SJCRH30 (cell line): Measurements from ENCODE around the gene ATF6B. TPM values are rescaled to one million over a fixed set of nuclear protein-coding genes. Genes with fewer than 3 reads are reported as not detected.

ENCODE experiments used
- DNase-seq, 2 experiments: peaks; one replicate each; pipeline ENCODE4 v3.0.0-alpha.2; 2015 to 2020
- H3K27ac ChIP-seq: fragments of 250-450 bp; sonication (Bioruptor Pico); 2 replicates; pipeline ENCODE4 v1.5.1; 2020; ENCODE audit warnings: mild to moderate bottlenecking, moderate library complexity
- H3K27me3 ChIP-seq: fragments of 250-450 bp; sonication (Bioruptor Pico); 2 replicates; pipeline ENCODE4 v1.5.1; 2020; ENCODE audit warnings: mild to moderate bottlenecking, moderate library complexity
- H3K36me3 ChIP-seq: fragments of 250-450 bp; sonication (Bioruptor Pico); 2 replicates; pipeline ENCODE4 v1.5.1; 2020; ENCODE audit warnings: mild to moderate bottlenecking, moderate library complexity
- H3K4me1 ChIP-seq: fragments of 250-450 bp; sonication (Bioruptor Pico); 2 replicates; pipeline ENCODE4 v1.5.1; 2020; ENCODE audit warnings: mild to moderate bottlenecking, moderate library complexity
- H3K4me3 ChIP-seq: fragments of 250-450 bp; sonication (Bioruptor Pico); 2 replicates; pipeline ENCODE4 v1.5.1; 2020; ENCODE audit warnings: mild to moderate bottlenecking, moderate library complexity
- H3K9me3 ChIP-seq: fragments of 250-450 bp; sonication (Bioruptor Pico); replicated peaks from 2 replicates; pipeline ENCODE4 v1.5.1; 2020; ENCODE audit warnings: mild to moderate bottlenecking, moderate library complexity
- total RNA-seq: library from RNA; depleted of rRNA; stranded (reverse); fragments of >200 nt; shearing (Covaris generic); gene quantifications from 2 replicates; pipeline ENCODE4 v1.2.3, GENCODE V29; 2014

Gene ATF6B
- total RNA-seq, 1 experiment from 2014 or later, result 33.0 TPM

GRCh38 chr6:32129297-32130088 lies 1.4 kb upstream of the ATF6B start:
- peak overlapping the region; percentile 50; the same call in 1 of the 2 replicates for H3K27ac ChIP-seq
- H3K27me3 ChIP-seq, result no peaks in the 10 kb centered on the region
- peak overlapping the region; percentile 65 for H3K4me3 ChIP-seq
- no peaks in the 10 kb centered on the region for H3K9me3 ChIP-seq
- 0 out of 2 replicates have a peak, but pooled peaks cover 3% of the 10 kb centered on the region for H3K36me3 ChIP-seq
- no peak for DNase-seq
- peaks cover 3% of the 10 kb centered on the region; the same call in 1 of the 2 replicates for H3K4me1 ChIP-seq

DNA sequence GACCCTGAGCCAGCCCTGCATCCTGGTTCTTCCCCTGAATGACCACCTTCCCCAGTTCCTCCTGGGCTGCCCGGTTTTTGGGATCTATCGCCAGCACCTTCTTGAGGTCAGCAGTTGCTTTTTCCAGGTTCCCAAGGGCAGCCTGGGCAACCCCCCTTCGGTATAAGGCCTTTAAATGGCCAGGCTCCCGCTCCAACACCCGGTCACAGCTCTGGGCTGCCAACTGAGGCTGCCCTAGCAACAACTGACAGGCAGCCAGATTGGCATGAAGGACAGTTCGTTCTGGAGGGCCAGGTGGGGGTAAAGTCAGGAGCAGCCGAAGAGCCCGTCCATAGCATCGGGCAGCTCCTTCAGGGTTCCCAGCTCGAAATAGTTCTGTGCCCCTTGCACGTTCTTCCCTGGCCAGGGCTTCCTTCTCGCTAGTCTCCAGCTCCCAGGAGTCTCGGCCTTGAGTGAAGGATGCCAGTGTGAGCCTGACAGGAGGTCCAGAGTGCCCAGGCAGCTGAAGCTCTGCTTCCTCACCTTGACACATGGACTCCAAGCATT lies 778 bp upstream of the ATF6B start:
- no peak overlapping the region for H3K4me3 ChIP-seq
- H3K27me3 ChIP-seq, result no peaks in the 10 kb centered on the region
- no peaks in the 10 kb centered on the region for H3K9me3 ChIP-seq
- H3K36me3 ChIP-seq, result 0 out of 2 replicates have a peak, but pooled peaks cover 6% of the 10 kb centered on the region
- H3K27ac ChIP-seq, result no peak overlapping the region
- DNase-seq, result no peak
- peaks cover 3% of the 10 kb centered on the region; the same call in 1 of the 2 replicates for H3K4me1 ChIP-seq

DNA sequence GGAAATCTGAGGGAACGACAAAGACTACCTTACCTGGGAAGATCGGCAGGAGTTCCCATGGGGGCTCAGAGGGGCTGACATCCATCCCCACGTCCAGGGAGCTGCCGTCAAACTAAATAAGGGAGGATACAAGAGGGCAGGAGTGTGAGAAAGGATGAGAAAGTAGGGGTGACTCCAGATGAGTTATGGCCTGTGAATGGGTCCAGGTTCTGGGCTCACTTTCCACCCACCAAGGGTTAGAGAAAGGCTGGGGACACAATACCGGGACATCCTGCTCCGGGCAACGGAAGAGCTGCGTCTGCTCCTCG lies 683 bp downstream of the ATF6B start:
- Histone ChIP-seq H3K27me3 (no peaks in the 10 kb centered on the region), H3K36me3 (0 out of 2 replicates have a peak, but pooled peaks cover 10% of the 10 kb centered on the region), H3K27ac (peak overlapping the region; percentile 78; the same call in 1 of the 2 replicates), H3K9me3 (no peaks in the 10 kb centered on the region), H3K4me3 (peak overlapping the region; percentile 90), H3K4me1 (peaks cover 3% of the 10 kb centered on the region; the same call in 1 of the 2 replicates)
- DNase-seq, result no peak

DNA sequence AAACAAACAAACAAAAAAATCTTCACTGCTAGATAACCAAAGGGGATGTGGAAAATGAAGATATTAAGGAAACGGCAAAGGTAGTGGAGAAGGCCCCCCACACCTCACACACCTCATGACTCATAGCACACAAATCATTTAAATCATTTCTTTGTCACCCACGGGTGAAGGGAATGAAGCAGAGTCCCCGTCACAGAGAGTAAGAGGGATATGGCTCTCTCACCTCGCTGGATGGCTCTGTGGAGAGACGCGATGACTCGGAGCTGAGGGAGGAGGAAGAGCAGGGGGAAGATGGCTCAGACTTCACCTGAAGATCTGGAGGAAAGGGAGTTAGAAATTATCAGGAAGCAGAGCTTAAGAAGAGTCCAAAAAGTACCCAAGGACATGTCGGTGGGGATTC lies 1.2 kb downstream of the ATF6B start:
- Histone ChIP-seq H3K36me3 (0 out of 2 replicates have a peak, but pooled peaks cover 10% of the 10 kb centered on the region), H3K9me3 (no peaks in the 10 kb centered on the region), H3K27ac (no peak overlapping the region), H3K4me3 (peak overlapping the region; percentile 90), H3K4me1 (peaks cover 3% of the 10 kb centered on the region; the same call in 1 of the 2 replicates), H3K27me3 (no peaks in the 10 kb centered on the region)
- no peak for DNase-seq

- H3K27ac ChIP-seq, result no peak overlapping the region
- peaks cover 17% of the 10 kb centered on the region for H3K36me3 ChIP-seq
- DNase-seq, result no peak
Observed at GRCh38 chr6:32123681-32124080, 4.4 kb downstream of the ATF6B start.

GRCh38 chr6:32120573-32121059 lies 7.4 kb downstream of the ATF6B start:
- no peak overlapping the region for H3K27ac ChIP-seq
- DNase-seq, result no peak
- no peak overlapping the region for H3K4me3 ChIP-seq
- H3K36me3 ChIP-seq, result peaks cover 31% of the 10 kb centered on the region
- no peaks in the 10 kb centered on the region for H3K27me3 ChIP-seq
- H3K4me1 ChIP-seq, result no peaks in the 10 kb centered on the region
- no peaks in the 10 kb centered on the region for H3K9me3 ChIP-seq

More at GRCh38 chr6:32123681-32124080, 4.4 kb downstream of the ATF6B start:
- H3K4me1 ChIP-seq, result peaks cover 3% of the 10 kb centered on the region; the same call in 1 of the 2 replicates
- no peaks in the 10 kb centered on the region for H3K9me3 ChIP-seq
- no peak overlapping the region for H3K4me3 ChIP-seq
- no peaks in the 10 kb centered on the region for H3K27me3 ChIP-seq

DNA sequence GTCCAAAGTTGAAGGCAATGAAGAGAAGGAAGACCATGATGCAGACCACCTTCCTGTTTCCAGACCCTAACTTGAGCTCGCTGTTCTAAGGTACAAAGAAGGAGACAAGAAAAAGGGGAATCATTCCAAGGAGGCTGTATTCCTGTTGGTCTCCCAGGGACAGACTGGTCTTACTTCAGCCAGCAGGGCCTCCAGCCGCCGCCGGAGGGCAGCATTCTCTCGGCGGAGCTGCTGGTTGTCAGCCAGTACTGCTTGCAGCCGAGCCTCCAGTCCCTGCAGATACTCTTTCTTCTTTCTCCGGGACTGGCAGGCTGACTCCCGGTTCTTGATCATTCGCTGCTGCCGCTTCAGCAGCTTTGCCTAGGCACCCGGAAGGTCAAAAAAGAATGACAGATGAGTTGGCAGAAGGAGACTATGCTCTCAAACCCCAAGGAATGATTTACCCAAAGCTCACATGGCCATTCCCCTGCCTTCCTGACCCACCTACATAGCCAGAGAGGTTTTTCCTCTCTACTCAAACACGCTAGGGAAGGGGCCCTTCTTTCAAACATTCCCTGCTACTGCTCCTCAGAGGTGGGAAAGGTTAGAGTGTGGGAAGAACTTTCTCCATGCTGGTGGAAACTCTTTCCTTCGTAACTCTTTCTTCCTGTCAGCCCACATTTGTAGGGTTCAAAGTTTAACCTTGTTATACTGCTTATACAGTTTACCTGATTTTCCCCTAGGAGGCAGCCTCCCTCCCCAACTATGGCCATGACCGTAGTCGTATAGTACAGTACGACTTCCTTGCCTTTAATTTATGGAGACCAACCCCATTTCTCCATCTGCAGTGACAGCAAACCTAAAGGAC lies 9.0 kb downstream of the ATF6B start:
- peak; percentile 72 to 80 for DNase-seq
- Histone ChIP-seq H3K4me1 (no peaks in the 10 kb centered on the region), H3K27ac (no peak overlapping the region), H3K27me3 (no peaks in the 10 kb centered on the region), H3K36me3 (peaks cover 26% of the 10 kb centered on the region), H3K4me3 (no peak overlapping the region), H3K9me3 (no peaks in the 10 kb centered on the region)

- no peaks in the 10 kb centered on the region for H3K27me3 ChIP-seq
- H3K4me3 ChIP-seq, result no peak overlapping the region
- DNase-seq, result no peak
- no peak overlapping the region for H3K27ac ChIP-seq
- H3K36me3 ChIP-seq, result peaks cover 21% of the 10 kb centered on the region
- H3K9me3 ChIP-seq, result no peaks in the 10 kb centered on the region
- H3K4me1 ChIP-seq, result peaks cover 4% of the 10 kb centered on the region; the same call in 1 of the 2 replicates
Observed at GRCh38 chr6:32117461-32117860, 10.6 kb downstream of the ATF6B start.

DNA sequence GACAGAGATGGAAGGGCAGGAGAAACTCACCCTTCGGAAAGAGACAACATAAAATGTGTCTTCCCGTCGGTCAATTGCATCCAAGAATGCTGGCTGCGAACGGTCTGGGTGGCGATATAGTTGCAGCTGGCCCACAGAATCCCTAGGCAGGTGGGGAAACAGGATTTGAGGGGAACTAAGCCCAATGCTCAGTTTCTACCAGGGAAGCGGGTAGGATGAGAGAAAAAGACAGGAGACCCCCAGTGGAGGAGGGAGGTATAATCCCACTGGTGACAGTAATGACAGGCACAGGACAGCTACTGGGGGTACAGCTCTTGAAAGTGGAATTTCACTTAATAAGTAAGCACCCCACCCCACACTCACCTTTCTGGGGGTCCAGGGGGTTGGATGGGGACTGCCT lies 11.4 kb downstream of the ATF6B start:
- no peaks in the 10 kb centered on the region for H3K27me3 ChIP-seq
- peaks cover 21% of the 10 kb centered on the region for H3K36me3 ChIP-seq
- H3K9me3 ChIP-seq, result no peaks in the 10 kb centered on the region
- H3K4me3 ChIP-seq, result no peak overlapping the region
- H3K4me1 ChIP-seq, result peaks cover 4% of the 10 kb centered on the region; the same call in 1 of the 2 replicates
- H3K27ac ChIP-seq, result no peak overlapping the region
- DNase-seq, result peak in 1 of 2 experiments; percentile 40

GRCh38 chr6:32115623-32116022 lies 12.4 kb downstream of the ATF6B start:
- no peak for DNase-seq

GRCh38 chr6:32114796-32115195 lies 13.2 kb downstream of the ATF6B start:
- no peak for DNase-seq

More at GRCh38 chr6:32115623-32116022, 12.4 kb downstream of the ATF6B start:
- H3K4me1 ChIP-seq, result peaks cover 4% of the 10 kb centered on the region; the same call in 1 of the 2 replicates
- no peaks in the 10 kb centered on the region for H3K27me3 ChIP-seq
- H3K27ac ChIP-seq, result no peak overlapping the region
- H3K4me3 ChIP-seq, result no peak overlapping the region
- no peaks in the 10 kb centered on the region for H3K9me3 ChIP-seq
- H3K36me3 ChIP-seq, result peaks cover 16% of the 10 kb centered on the region

DNA sequence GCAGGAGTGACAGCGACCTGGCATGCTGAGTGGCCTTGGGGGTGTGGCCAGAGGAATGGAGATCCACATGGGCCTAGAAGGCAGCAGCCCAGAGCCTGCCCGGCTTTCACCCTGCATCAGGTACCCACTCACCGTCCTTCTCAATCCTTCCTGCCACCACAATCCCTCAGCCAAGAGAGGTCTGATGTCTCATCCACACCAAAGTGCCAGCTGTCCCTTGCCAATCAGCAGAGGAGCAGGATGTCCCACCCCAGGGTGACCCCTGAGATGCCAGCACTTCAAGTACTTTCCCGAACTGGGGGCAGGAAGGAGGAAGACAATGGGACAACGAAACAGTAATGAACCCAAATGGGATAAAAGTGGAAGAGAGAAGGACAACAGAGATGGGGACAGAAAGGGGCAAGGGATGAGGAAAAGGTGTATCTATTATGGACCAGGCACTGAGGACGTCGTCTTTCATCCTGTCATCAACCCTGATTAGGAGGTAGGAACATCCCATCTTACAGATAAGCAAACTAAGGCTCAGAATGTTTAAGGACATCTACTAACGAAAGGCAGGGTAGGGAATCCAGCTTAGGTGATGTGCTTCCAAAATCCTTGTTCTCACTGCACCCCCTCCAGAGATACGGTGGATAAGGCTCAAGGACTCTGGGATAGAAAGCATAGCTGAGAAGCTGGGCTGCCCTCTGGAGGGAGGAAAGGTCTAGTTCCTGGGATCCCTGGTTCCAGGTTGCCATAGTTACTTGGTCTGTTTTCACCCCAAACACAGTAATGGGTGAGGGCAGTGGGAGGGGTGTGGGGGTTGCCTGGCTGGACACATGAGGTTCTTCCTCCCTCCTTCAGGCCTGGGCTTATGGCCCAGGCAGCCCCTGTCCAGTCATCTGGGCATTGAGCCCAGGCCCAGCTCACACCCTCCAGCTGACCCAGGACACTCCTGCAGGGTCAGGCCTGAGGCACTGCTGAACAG lies 14.4 kb downstream of the ATF6B start:
- peak; percentile 47 to 49 for DNase-seq

More at GRCh38 chr6:32114796-32115195, 13.2 kb downstream of the ATF6B start:
- Histone ChIP-seq H3K9me3 (no peaks in the 10 kb centered on the region), H3K27ac (no peak overlapping the region), H3K4me1 (peaks cover 4% of the 10 kb centered on the region; the same call in 1 of the 2 replicates), H3K4me3 (no peak overlapping the region), H3K36me3 (peaks cover 14% of the 10 kb centered on the region), H3K27me3 (no peaks in the 10 kb centered on the region)

GRCh38 chr6:32112431-32112980 lies 15.5 kb downstream of the ATF6B start:
- no peak for DNase-seq
- H3K36me3 ChIP-seq, result peaks cover 4% of the 10 kb centered on the region
- H3K4me1 ChIP-seq, result peaks cover 14% of the 10 kb centered on the region
- no peaks in the 10 kb centered on the region for H3K9me3 ChIP-seq
- H3K27ac ChIP-seq, result no peak overlapping the region
- H3K27me3 ChIP-seq, result no peaks in the 10 kb centered on the region
- H3K4me3 ChIP-seq, result no peak overlapping the region

More for the DNA sequence above, 14.4 kb downstream of the ATF6B start:
- Histone ChIP-seq H3K4me3 (no peak overlapping the region), H3K27ac (no peak overlapping the region), H3K9me3 (no peaks in the 10 kb centered on the region), H3K27me3 (no peaks in the 10 kb centered on the region), H3K4me1 (peaks cover 5% of the 10 kb centered on the region; the same call in 1 of the 2 replicates), H3K36me3 (peaks cover 14% of the 10 kb centered on the region)
